Measurements from ENCODE around the gene FAM177B.

The FAM177B gene

DNA sequence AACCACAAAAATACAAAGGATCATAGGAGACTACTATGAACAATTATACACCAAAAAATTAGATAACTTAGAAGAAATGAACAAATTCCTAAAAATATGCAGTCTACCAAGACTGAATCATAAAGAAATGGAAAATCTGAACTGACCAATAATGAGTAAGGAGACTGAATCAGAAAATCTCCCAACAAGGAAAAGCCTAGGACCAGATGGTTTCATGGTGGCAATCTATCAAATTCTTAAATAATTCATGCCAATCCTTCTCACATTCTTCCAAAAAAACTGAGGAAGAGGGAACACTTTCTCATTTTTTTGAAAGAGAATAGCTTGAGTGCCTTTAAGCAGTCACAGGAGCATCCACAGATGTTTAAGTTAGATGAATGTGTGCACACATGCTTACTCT, 46.0 kb downstream of the FAM177B start:
- Histone ChIP-seq H3K27ac (ENCODE audit: low read length, poor library complexity, severe bottlenecking) (no peak overlapping the region), H2AFZ (ENCODE audit: low read depth, low read length) (no peak overlapping the region), H2BK15ac (ENCODE audit: low read depth, poor library complexity, severe bottlenecking) (no peak overlapping the region), H2AK5ac (ENCODE audit: low read length, severe bottlenecking) (no peak overlapping the region), H3K27me3 (ENCODE audit: control insufficient read depth in 1 of 2, insufficient read depth in 1 of 2, low read length in 2 of 2) (peaks cover 0 to 18% of the 10 kb centered on the region in 2 experiments), H4K91ac (ENCODE audit: low read length) (no peak overlapping the region), H4K8ac (ENCODE audit: low read length) (no peak overlapping the region), H3K36me3 (ENCODE audit: control insufficient read depth in 1 of 2, insufficient read depth in 2 of 2, low read depth in 1 of 2, low read length in 2 of 2) (no peaks in the 10 kb centered on the region), H3K18ac (ENCODE audit: low read depth in 1 of 2, low read length in 2 of 2) (no peak overlapping the region), H2BK5ac (ENCODE audit: low read depth, low read length, poor library complexity, severe bottlenecking) (no peak overlapping the region), H2BK12ac (ENCODE audit: low read length in 2 of 2) (no peak overlapping the region), H3K9me3 (ENCODE audit: control insufficient read depth, low read length) (no peaks in the 10 kb centered on the region), H3K4me3 (ENCODE audit: insufficient read depth in 1 of 2, low read depth in 1 of 2, low read length in 2 of 2) (no peak overlapping the region), H3K23ac (ENCODE audit: low read length in 2 of 2) (no peak overlapping the region), H3K9ac (ENCODE audit: low read length) (no peak overlapping the region), H3K4me2 (ENCODE audit: low read length, poor library complexity, severe bottlenecking) (no peak overlapping the region), H3K4ac (ENCODE audit: low read depth in 1 of 2, low read length in 2 of 2) (no peak overlapping the region), H3K4me1 (ENCODE audit: control insufficient read depth, insufficient read depth, low read depth, low read length) (peaks cover 3% of the 10 kb centered on the region), H3K79me1 (replicated peaks; ENCODE audit: low read length, poor library complexity, severe bottlenecking) (no peaks in the 10 kb centered on the region), H2BK120ac (ENCODE audit: low read depth, low read length) (no peak overlapping the region), H3K14ac (ENCODE audit: low read length in 2 of 2) (no peak overlapping the region)
- DNase-seq, result no peak

DNA sequence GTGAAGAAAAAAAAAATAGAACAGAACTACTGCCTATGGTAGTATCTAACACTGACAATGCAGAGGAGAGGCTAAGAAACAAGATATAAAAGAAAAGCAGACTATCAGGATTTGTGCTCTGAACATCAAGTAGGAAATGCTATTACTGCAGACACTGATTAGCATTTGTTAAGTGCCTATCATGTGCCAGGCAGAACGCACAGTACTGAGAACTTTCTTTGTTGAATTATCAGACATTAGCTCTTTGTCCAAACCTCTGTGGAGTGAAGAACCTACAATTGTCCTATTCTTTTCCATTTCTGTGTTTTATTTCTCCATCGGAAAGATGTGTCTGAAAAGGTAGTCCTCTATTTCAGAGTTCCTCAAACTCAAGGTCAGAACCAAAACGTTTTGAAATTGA, 47.4 kb downstream of the FAM177B start:
- H3K9me3 ChIP-seq (ENCODE audit: control insufficient read depth, low read length), result no peaks in the 10 kb centered on the region
- H4K8ac ChIP-seq (ENCODE audit: low read length), result no peak overlapping the region
- no peak overlapping the region for H2BK12ac ChIP-seq (ENCODE audit: low read length in 2 of 2)
- no peak overlapping the region for H2BK15ac ChIP-seq (ENCODE audit: low read depth, poor library complexity, severe bottlenecking)
- H3K27ac ChIP-seq (ENCODE audit: low read length, poor library complexity, severe bottlenecking), result no peak overlapping the region
- H3K4me1 ChIP-seq (ENCODE audit: control insufficient read depth, insufficient read depth, low read depth, low read length), result peaks cover 3% of the 10 kb centered on the region
- no peak overlapping the region for H2AK5ac ChIP-seq (ENCODE audit: low read length, severe bottlenecking)
- WGBS, result 91% methylated on average over 2 of the region's 3 CpGs
- no peak overlapping the region for H3K4me3 ChIP-seq (ENCODE audit: insufficient read depth in 1 of 2, low read depth in 1 of 2, low read length in 2 of 2)
- no peak overlapping the region for H3K14ac ChIP-seq (ENCODE audit: low read length in 2 of 2)
- H3K9ac ChIP-seq (ENCODE audit: low read length), result no peak overlapping the region
- H3K36me3 ChIP-seq (ENCODE audit: control insufficient read depth in 1 of 2, insufficient read depth in 2 of 2, low read depth in 1 of 2, low read length in 2 of 2), result no peaks in the 10 kb centered on the region
- H3K27me3 ChIP-seq (ENCODE audit: control insufficient read depth in 1 of 2, insufficient read depth in 1 of 2, low read length in 2 of 2), result peaks cover 0 to 18% of the 10 kb centered on the region in 2 experiments
- no peak overlapping the region for H2BK5ac ChIP-seq (ENCODE audit: low read depth, low read length, poor library complexity, severe bottlenecking)
- H3K4ac ChIP-seq (ENCODE audit: low read depth in 1 of 2, low read length in 2 of 2), result no peak overlapping the region
- no peaks in the 10 kb centered on the region for H3K79me1 ChIP-seq (replicated peaks; ENCODE audit: low read length, poor library complexity, severe bottlenecking)
- no peak overlapping the region for H3K18ac ChIP-seq (ENCODE audit: low read depth in 1 of 2, low read length in 2 of 2)
- no peak overlapping the region for H2BK120ac ChIP-seq (ENCODE audit: low read depth, low read length)
- no peak overlapping the region for H2AFZ ChIP-seq (ENCODE audit: low read depth, low read length)
- DNase-seq, result no peak
- no peak overlapping the region for H3K4me2 ChIP-seq (ENCODE audit: low read length, poor library complexity, severe bottlenecking)
- H3K23ac ChIP-seq (ENCODE audit: low read length in 2 of 2), result no peak overlapping the region
- H4K91ac ChIP-seq (ENCODE audit: low read length), result no peak overlapping the region

DNA sequence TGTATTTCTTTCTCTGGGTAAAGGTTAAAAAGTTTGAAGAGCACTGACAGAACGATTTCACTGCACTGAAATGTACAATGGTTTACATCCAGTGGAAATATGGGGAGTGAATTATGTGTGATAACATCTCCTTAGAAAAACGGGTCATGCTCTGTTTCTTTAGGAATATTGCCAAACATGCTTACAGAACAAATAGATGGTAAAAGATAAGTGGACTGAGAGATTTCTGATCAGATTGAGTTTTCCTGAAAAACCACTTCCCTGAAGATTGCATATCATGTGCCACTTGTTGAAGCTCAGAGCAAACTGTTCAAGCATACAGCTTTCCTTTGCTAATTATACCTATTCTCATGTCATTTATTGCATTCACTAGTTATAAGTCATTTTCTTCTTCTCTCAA, 47.9 kb downstream of the FAM177B start:
- Histone ChIP-seq H2BK12ac (ENCODE audit: low read length in 2 of 2) (no peak overlapping the region), H4K91ac (ENCODE audit: low read length) (no peak overlapping the region), H3K4ac (ENCODE audit: low read depth in 1 of 2, low read length in 2 of 2) (no peak overlapping the region), H3K23ac (ENCODE audit: low read length in 2 of 2) (no peak overlapping the region), H3K18ac (ENCODE audit: low read depth in 1 of 2, low read length in 2 of 2) (no peak overlapping the region), H2AFZ (ENCODE audit: low read depth, low read length) (no peak overlapping the region), H3K14ac (ENCODE audit: low read length in 2 of 2) (no peak overlapping the region), H3K4me2 (ENCODE audit: low read length, poor library complexity, severe bottlenecking) (no peak overlapping the region), H2BK15ac (ENCODE audit: low read depth, poor library complexity, severe bottlenecking) (no peak overlapping the region), H3K36me3 (ENCODE audit: control insufficient read depth in 1 of 2, insufficient read depth in 2 of 2, low read depth in 1 of 2, low read length in 2 of 2) (no peaks in the 10 kb centered on the region), H2AK5ac (ENCODE audit: low read length, severe bottlenecking) (no peak overlapping the region), H3K79me1 (replicated peaks; ENCODE audit: low read length, poor library complexity, severe bottlenecking) (no peaks in the 10 kb centered on the region), H2BK5ac (ENCODE audit: low read depth, low read length, poor library complexity, severe bottlenecking) (no peak overlapping the region), H3K9ac (ENCODE audit: low read length) (no peak overlapping the region), H3K4me1 (ENCODE audit: control insufficient read depth, insufficient read depth, low read depth, low read length) (peaks cover 3% of the 10 kb centered on the region), H4K8ac (ENCODE audit: low read length) (no peak overlapping the region), H3K9me3 (ENCODE audit: control insufficient read depth, low read length) (no peaks in the 10 kb centered on the region), H3K27ac (ENCODE audit: low read length, poor library complexity, severe bottlenecking) (no peak overlapping the region), H3K27me3 (ENCODE audit: control insufficient read depth in 1 of 2, insufficient read depth in 1 of 2, low read length in 2 of 2) (peaks cover 0 to 18% of the 10 kb centered on the region in 2 experiments), H3K4me3 (ENCODE audit: insufficient read depth in 1 of 2, low read depth in 1 of 2, low read length in 2 of 2) (no peak overlapping the region), H2BK120ac (ENCODE audit: low read depth, low read length) (no peak overlapping the region)
- 9% methylated on average over 1 of the region's 2 CpGs for WGBS
- DNase-seq, result no peak

DNA sequence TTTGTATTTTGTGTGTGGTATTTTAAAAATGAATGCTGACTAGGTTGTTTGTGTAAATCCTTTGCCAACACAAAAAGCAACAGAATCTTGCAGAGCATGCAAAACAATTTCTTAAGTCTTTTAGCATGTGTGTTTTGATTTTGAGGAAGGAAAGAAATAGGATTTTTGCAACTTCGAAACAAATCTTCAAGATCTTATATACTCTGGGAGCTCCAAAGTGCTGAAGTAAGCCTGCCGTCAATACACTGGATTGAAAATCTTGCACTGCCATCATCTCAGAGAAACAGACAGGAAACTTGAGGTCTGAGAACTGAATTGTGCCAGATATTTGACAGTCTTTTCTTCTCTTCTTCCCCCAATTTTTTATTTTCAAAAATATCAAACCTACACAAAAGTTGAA, 48.5 kb downstream of the FAM177B start:
- no peak overlapping the region for H3K23ac ChIP-seq (ENCODE audit: low read length in 2 of 2)
- H3K9me3 ChIP-seq (ENCODE audit: control insufficient read depth, low read length), result no peaks in the 10 kb centered on the region
- DNase-seq, result no peak
- no peak overlapping the region for H2BK15ac ChIP-seq (ENCODE audit: low read depth, poor library complexity, severe bottlenecking)
- WGBS, result 81% methylated on average over 1 of the region's 2 CpGs
- no peak overlapping the region for H4K8ac ChIP-seq (ENCODE audit: low read length)
- H3K18ac ChIP-seq (ENCODE audit: low read depth in 1 of 2, low read length in 2 of 2), result no peak overlapping the region
- H2BK120ac ChIP-seq (ENCODE audit: low read depth, low read length), result no peak overlapping the region
- H3K27ac ChIP-seq (ENCODE audit: low read length, poor library complexity, severe bottlenecking), result no peak overlapping the region
- H3K4me1 ChIP-seq (ENCODE audit: control insufficient read depth, insufficient read depth, low read depth, low read length), result peaks cover 3% of the 10 kb centered on the region
- no peak overlapping the region for H2BK5ac ChIP-seq (ENCODE audit: low read depth, low read length, poor library complexity, severe bottlenecking)
- no peak overlapping the region for H3K9ac ChIP-seq (ENCODE audit: low read length)
- peaks cover 0 to 18% of the 10 kb centered on the region in 2 experiments for H3K27me3 ChIP-seq (ENCODE audit: control insufficient read depth in 1 of 2, insufficient read depth in 1 of 2, low read length in 2 of 2)
- no peak overlapping the region for H2AFZ ChIP-seq (ENCODE audit: low read depth, low read length)
- H4K91ac ChIP-seq (ENCODE audit: low read length), result no peak overlapping the region
- no peaks in the 10 kb centered on the region for H3K79me1 ChIP-seq (replicated peaks; ENCODE audit: low read length, poor library complexity, severe bottlenecking)
- H3K4me2 ChIP-seq (ENCODE audit: low read length, poor library complexity, severe bottlenecking), result no peak overlapping the region
- no peak overlapping the region for H2AK5ac ChIP-seq (ENCODE audit: low read length, severe bottlenecking)
- H2BK12ac ChIP-seq (ENCODE audit: low read length in 2 of 2), result no peak overlapping the region
- no peak overlapping the region for H3K4ac ChIP-seq (ENCODE audit: low read depth in 1 of 2, low read length in 2 of 2)
- H3K36me3 ChIP-seq (ENCODE audit: control insufficient read depth in 1 of 2, insufficient read depth in 2 of 2, low read depth in 1 of 2, low read length in 2 of 2), result no peaks in the 10 kb centered on the region
- H3K14ac ChIP-seq (ENCODE audit: low read length in 2 of 2), result no peak overlapping the region
- H3K4me3 ChIP-seq (ENCODE audit: insufficient read depth in 1 of 2, low read depth in 1 of 2, low read length in 2 of 2), result no peak overlapping the region
